ENCODE results near the gene EIF4E1B. TPM values are rescaled to one million over a fixed set of nuclear protein-coding genes. Genes with fewer than 3 reads are reported as not detected.

EIF4E1B gene
- total RNA-seq, result not detected

DNA sequence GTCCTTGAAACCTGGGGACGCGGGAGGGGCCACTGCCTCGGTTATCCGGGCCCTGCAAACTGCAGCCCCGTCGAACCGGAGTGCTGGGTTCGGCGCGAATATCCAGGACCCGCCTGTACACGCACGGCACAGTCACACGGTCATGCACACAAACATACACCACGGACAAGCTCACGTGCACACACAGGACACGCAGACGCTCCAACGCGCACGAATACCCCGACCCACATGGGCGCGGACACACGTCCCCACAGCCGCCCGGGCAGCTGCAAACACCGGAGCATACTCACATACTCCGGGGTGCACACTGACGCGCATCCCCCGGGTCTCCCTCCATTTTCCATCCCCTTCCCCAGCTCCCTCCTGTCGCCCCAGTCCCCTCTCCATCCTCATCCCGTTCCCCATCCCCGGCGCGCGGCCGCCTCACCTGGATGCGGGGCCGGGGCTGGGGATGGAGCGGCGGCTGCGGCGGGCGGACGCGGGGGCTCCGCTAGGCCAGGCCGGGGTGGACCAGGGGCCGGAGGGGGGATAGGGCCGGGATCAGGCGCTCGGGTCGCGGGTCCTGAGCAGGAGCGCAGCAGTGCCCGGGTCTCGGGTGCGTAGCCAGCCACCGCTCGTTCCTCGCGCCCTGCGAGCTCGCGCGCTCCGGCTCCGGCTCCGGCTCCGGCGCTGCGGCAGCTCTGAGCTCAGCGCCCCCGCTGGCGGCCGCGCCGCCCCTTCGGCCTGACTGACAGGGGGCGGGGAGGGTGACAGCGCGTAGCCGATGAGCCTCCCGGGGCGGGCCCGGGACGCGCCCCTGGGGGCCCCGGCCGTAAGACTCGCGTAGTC is at the start of gene EIF4E1B, which contains the start of gene SNCB:
TSS of gene EIF4E1B (plus strand) at position 823 of the 828 bp plus-strand sequence. CDS start 12,113 bp downstream, outside the sequence.
TSS of gene SNCB (minus strand) at position 682 of the 828 bp plus-strand sequence. CDS start 880 bp downstream, outside the sequence.
- TF ChIP-seq, protein P1, sequence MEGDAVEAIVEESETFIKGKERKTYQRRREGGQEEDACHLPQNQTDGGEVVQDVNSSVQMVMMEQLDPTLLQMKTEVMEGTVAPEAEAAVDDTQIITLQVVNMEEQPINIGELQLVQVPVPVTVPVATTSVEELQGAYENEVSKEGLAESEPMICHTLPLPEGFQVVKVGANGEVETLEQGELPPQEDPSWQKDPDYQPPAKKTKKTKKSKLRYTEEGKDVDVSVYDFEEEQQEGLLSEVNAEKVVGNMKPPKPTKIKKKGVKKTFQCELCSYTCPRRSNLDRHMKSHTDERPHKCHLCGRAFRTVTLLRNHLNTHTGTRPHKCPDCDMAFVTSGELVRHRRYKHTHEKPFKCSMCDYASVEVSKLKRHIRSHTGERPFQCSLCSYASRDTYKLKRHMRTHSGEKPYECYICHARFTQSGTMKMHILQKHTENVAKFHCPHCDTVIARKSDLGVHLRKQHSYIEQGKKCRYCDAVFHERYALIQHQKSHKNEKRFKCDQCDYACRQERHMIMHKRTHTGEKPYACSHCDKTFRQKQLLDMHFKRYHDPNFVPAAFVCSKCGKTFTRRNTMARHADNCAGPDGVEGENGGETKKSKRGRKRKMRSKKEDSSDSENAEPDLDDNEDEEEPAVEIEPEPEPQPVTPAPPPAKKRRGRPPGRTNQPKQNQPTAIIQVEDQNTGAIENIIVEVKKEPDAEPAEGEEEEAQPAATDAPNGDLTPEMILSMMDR (IDR thresholded peaks at IDR 0.05), result no peak
- H3K27me3 ChIP-seq (replicated peaks; ENCODE audit: insufficient read depth), result peaks cover 16% of the 10 kb centered on the region
- peak within 1 kb of the TSS; percentile 66 for H3K4me3 ChIP-seq
- no peak for ATAC-seq (ENCODE audit: insufficient number of reproducible peaks, low FRiP score, low read depth)
- no peak within 1 kb of the TSS for H3K27ac ChIP-seq
- no peaks in the 10 kb centered on the region for H3K9me3 ChIP-seq
- no peak for DNase-seq (ENCODE audit: low spot score)
- no peaks in the 10 kb centered on the region for H3K36me3 ChIP-seq
- H3K4me1 ChIP-seq (ENCODE audit: control insufficient read depth in 1 of 2, low read depth in 2 of 2), result peaks cover 13 to 17% of the 10 kb centered on the region in 2 donors

GRCh38 chr5:176581361-176581760 is 49.1 kb upstream of the EIF4E1B start:
- peaks cover 9% of the 10 kb centered on the region for H3K9me3 ChIP-seq
- no peaks in the 10 kb centered on the region for H3K36me3 ChIP-seq
- DNase-seq (ENCODE audit: low spot score), result no peak
- H3K27ac ChIP-seq, result no peak overlapping the region
- no peaks in the 10 kb centered on the region for H3K4me1 ChIP-seq (ENCODE audit: control insufficient read depth in 1 of 2, low read depth in 2 of 2)
- TF ChIP-seq, protein P1 (IDR thresholded peaks at IDR 0.05), result no peak
- ATAC-seq (ENCODE audit: insufficient number of reproducible peaks, low FRiP score, low read depth), result no peak
- H3K27me3 ChIP-seq (replicated peaks; ENCODE audit: insufficient read depth), result no peaks in the 10 kb centered on the region
- no peak overlapping the region for H3K4me3 ChIP-seq

- Histone ChIP-seq H3K4me1 (ENCODE audit: control insufficient read depth in 1 of 2, low read depth in 2 of 2) (no peaks in the 10 kb centered on the region), H3K27ac (no peak overlapping the region), H3K36me3 (no peaks in the 10 kb centered on the region), H3K27me3 (replicated peaks; ENCODE audit: insufficient read depth) (no peaks in the 10 kb centered on the region), H3K9me3 (peaks cover 9% of the 10 kb centered on the region), H3K4me3 (no peak overlapping the region)
- TF ChIP-seq, protein P1 (IDR thresholded peaks at IDR 0.05), result no peak
- no peak for DNase-seq (ENCODE audit: low spot score)
- ATAC-seq (ENCODE audit: insufficient number of reproducible peaks, low FRiP score, low read depth), result no peak
Observed at GRCh38 chr5:176583076-176583475, 47.4 kb upstream of the EIF4E1B start.

DNA sequence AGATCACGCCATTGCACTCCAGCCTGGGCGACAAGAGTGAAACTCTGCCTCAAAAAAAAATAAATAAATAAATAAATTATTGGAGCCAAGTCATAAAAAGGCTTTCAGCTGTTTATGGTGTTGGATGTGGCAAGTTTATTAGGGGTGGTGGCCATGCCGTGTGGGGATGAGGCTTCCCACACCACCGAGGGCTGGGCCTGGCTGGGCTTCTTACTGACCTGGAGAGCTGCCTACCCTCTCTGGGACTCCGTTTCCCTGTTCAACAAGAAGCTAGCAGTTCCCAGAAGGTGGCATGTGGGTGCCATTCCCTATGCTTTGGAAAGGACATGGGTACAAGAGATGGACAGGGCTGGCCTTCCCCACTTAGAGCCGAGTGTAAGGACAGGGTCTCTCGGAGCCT is 43.1 kb upstream of the EIF4E1B start:
- H3K27me3 ChIP-seq (replicated peaks; ENCODE audit: insufficient read depth), result no peaks in the 10 kb centered on the region
- TF ChIP-seq, protein P1 (IDR thresholded peaks at IDR 0.05), result no peak
- no peak overlapping the region for H3K4me3 ChIP-seq
- ATAC-seq (ENCODE audit: insufficient number of reproducible peaks, low FRiP score, low read depth) (no peak), DNase-seq (ENCODE audit: low spot score) (no peak)
- H3K9me3 ChIP-seq, result peaks cover 9% of the 10 kb centered on the region
- H3K27ac ChIP-seq, result no peak overlapping the region
- H3K4me1 ChIP-seq (ENCODE audit: control insufficient read depth in 1 of 2, low read depth in 2 of 2), result no peaks in the 10 kb centered on the region
- no peaks in the 10 kb centered on the region for H3K36me3 ChIP-seq

GRCh38 chr5:176588297-176588696 is 42.2 kb upstream of the EIF4E1B start:
- no peak overlapping the region for H3K4me3 ChIP-seq
- TF ChIP-seq, protein P1 (IDR thresholded peaks at IDR 0.05), result no peak
- ATAC-seq (ENCODE audit: insufficient number of reproducible peaks, low FRiP score, low read depth) (no peak), DNase-seq (ENCODE audit: low spot score) (no peak)
- peaks cover 9% of the 10 kb centered on the region for H3K9me3 ChIP-seq
- H3K4me1 ChIP-seq (ENCODE audit: control insufficient read depth in 1 of 2, low read depth in 2 of 2), result no peaks in the 10 kb centered on the region
- no peak overlapping the region for H3K27ac ChIP-seq
- H3K36me3 ChIP-seq, result no peaks in the 10 kb centered on the region
- no peaks in the 10 kb centered on the region for H3K27me3 ChIP-seq (replicated peaks; ENCODE audit: insufficient read depth)
